Measurements from ENCODE around the gene TP53BP2. TPM values are rescaled to one million over a fixed set of nuclear protein-coding genes. Genes with fewer than 3 reads are reported as not detected.

TP53BP2 gene
- total and polyA plus RNA-seq, 11 donors, result 4.6 to 44.8 (median 22.3) TPM

GRCh38 chr1:223886516-223886921 lies 40.8 kb upstream of the TP53BP2 start:
- no peak for TF ChIP-seq POLR2A (IDR thresholded peaks at IDR 0.05)
- TF ChIP-seq CTCF (IDR thresholded peaks at IDR 0.05), result no peak
- no peak overlapping the region for H3K4me3 ChIP-seq
- peaks cover 0 to 8% (median 0%) of the 10 kb centered on the region in 12 donors for H3K4me1 ChIP-seq
- intact Hi-C loops (cut with DNase I), result loop anchor here in 1 of 10 donors (5.0 kb wide), 1 partner anchor 39 kb away; the partner anchor contains the start of gene TP53BP2
- 70 to 82% (median 77%) methylated on average over 4 of the region's 4 CpGs for WGBS, 4 donors
- H3K9me3 ChIP-seq, result no peaks in the 10 kb centered on the region
- no peak for ATAC-seq
- H3K27me3 ChIP-seq, result no peaks in the 10 kb centered on the region
- no peak for DNase-seq
- H3K36me3 ChIP-seq, result no peaks in the 10 kb centered on the region
- no peak overlapping the region for H3K27ac ChIP-seq

GRCh38 chr1:223885614-223886013 lies 39.9 kb upstream of the TP53BP2 start:
- peaks cover 0 to under 1% (median 0%) of the 10 kb centered on the region in 9 donors for H3K27me3 ChIP-seq
- no peaks in the 10 kb centered on the region for H3K9me3 ChIP-seq
- H3K4me1 ChIP-seq, result peaks cover 0 to 8% (median 0%) of the 10 kb centered on the region in 12 donors
- H3K27ac ChIP-seq, result no peak overlapping the region
- no peak overlapping the region for H3K4me3 ChIP-seq
- TF ChIP-seq CTCF (IDR thresholded peaks at IDR 0.05), result no peak
- TF ChIP-seq POLR2A (IDR thresholded peaks at IDR 0.05), result no peak
- intact Hi-C loops (cut with DNase I), result loop anchor here in 1 of 10 donors (5.0 kb wide), 1 partner anchor 38 kb away; the partner anchor contains the start of gene TP53BP2
- ATAC-seq (no peak), DNase-seq (no peak)
- H3K36me3 ChIP-seq, result no peaks in the 10 kb centered on the region
- WGBS, 4 donors, result 97 to 100% (median 98%) methylated on average over 3 of the region's 3 CpGs

GRCh38 chr1:223878598-223879325 lies 33.0 kb upstream of the TP53BP2 start:
- intact Hi-C loops (cut with DNase I), result no loop called here
- ATAC-seq (no peak), DNase-seq (no peak)
- TF ChIP-seq CTCF (IDR thresholded peaks at IDR 0.05) (no peak), POLR2A (IDR thresholded peaks at IDR 0.05) (no peak)
- peaks cover 0 to 3% (median 0%) of the 10 kb centered on the region in 12 donors for H3K9me3 ChIP-seq
- no peak overlapping the region for H3K27ac ChIP-seq
- H3K4me3 ChIP-seq, result no peak overlapping the region
- no peaks in the 10 kb centered on the region for H3K4me1 ChIP-seq
- H3K36me3 ChIP-seq, result no peaks in the 10 kb centered on the region
- 82 to 96% (median 94%) methylated on average over 1 of the region's 1 CpG for WGBS, 4 donors
- peaks cover 0 to 6% (median 0%) of the 10 kb centered on the region in 9 donors for H3K27me3 ChIP-seq

GRCh38 chr1:223877804-223878203 lies 32.1 kb upstream of the TP53BP2 start:
- H3K27ac ChIP-seq, result no peak overlapping the region

More at GRCh38 chr1:223877804-223878203, 32.1 kb upstream of the TP53BP2 start:
- Histone ChIP-seq H3K27me3 (peaks cover 0 to 6% (median 0%) of the 10 kb centered on the region in 9 donors), H3K9me3 (peaks cover 0 to 3% (median 0%) of the 10 kb centered on the region in 12 donors), H3K36me3 (no peaks in the 10 kb centered on the region), H3K4me3 (no peak overlapping the region), H3K4me1 (no peaks in the 10 kb centered on the region)
- ATAC-seq (no peak), DNase-seq (no peak)
- TF ChIP-seq CTCF (IDR thresholded peaks at IDR 0.05) (no peak), POLR2A (IDR thresholded peaks at IDR 0.05) (no peak)
- WGBS, 4 donors, result 61 to 70% (median 63%) methylated on average over 3 of the region's 3 CpGs
- intact Hi-C loops (cut with DNase I), result no loop called here
